ENCODE measurements around the gene NPBWR2. TPM values are rescaled to one million over a fixed set of nuclear protein-coding genes. Genes with fewer than 3 reads are reported as not detected.

NPBWR2 gene
- total RNA-seq, 1 donor from 2014 or later: not detected

- H3K9me3 Mint-ChIP-seq: no peaks in the 10 kb centered on the region
- no peak overlapping the region for H2AFZ ChIP-seq (replicated peaks)
- DNase-seq (ENCODE audit: low spot score): no peak
- peaks cover 7% of the 10 kb centered on the region for H3K4me1 ChIP-seq
- H4K20me1 ChIP-seq (ENCODE audit: low read depth): peaks cover 32% of the 10 kb centered on the region
- peaks cover 4% of the 10 kb centered on the region for H3F3A ChIP-seq (ENCODE audit: low read depth)
- peaks cover 20% of the 10 kb centered on the region for H3K4me1 Mint-ChIP-seq
- no peak overlapping the region for H3K27ac ChIP-seq
- H3K4me3 ChIP-seq: no peak overlapping the region
- H3K36me3 Mint-ChIP-seq: no peaks in the 10 kb centered on the region
- TF ChIP-seq EZH2 (IDR thresholded peaks at IDR 0.05): no peak
- TF ChIP-seq, protein P1, sequence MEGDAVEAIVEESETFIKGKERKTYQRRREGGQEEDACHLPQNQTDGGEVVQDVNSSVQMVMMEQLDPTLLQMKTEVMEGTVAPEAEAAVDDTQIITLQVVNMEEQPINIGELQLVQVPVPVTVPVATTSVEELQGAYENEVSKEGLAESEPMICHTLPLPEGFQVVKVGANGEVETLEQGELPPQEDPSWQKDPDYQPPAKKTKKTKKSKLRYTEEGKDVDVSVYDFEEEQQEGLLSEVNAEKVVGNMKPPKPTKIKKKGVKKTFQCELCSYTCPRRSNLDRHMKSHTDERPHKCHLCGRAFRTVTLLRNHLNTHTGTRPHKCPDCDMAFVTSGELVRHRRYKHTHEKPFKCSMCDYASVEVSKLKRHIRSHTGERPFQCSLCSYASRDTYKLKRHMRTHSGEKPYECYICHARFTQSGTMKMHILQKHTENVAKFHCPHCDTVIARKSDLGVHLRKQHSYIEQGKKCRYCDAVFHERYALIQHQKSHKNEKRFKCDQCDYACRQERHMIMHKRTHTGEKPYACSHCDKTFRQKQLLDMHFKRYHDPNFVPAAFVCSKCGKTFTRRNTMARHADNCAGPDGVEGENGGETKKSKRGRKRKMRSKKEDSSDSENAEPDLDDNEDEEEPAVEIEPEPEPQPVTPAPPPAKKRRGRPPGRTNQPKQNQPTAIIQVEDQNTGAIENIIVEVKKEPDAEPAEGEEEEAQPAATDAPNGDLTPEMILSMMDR (IDR thresholded peaks at IDR 0.05): no peak
- TF ChIP-seq EZH2phosphoT487 (IDR thresholded peaks at IDR 0.05): no peak
- no peak overlapping the region for H3K27ac Mint-ChIP-seq
- no peaks in the 10 kb centered on the region for H3K27me3 ChIP-seq
- H3K4me2 ChIP-seq: no peak overlapping the region
- peaks cover 8% of the 10 kb centered on the region for H3K79me2 ChIP-seq (ENCODE audit: low read depth)
- H3K36me3 ChIP-seq: no peaks in the 10 kb centered on the region
- no peak overlapping the region for H3K9ac ChIP-seq
- no peak overlapping the region for H3K4me3 Mint-ChIP-seq
- H3K27me3 Mint-ChIP-seq (ENCODE audit: insufficient read depth, low read depth): peaks cover 4% of the 10 kb centered on the region
- no peaks in the 10 kb centered on the region for H3K9me3 ChIP-seq (ENCODE audit: low read depth)
These were observed 38.8 kb downstream of the NPBWR2 start for GRCh38 chr20:64068386-64069208.

- DNase-seq (ENCODE audit: low spot score): no peak
- H3K9ac ChIP-seq: no peak overlapping the region
- no peak overlapping the region for H3K4me3 ChIP-seq
- peaks cover 20% of the 10 kb centered on the region for H3K4me1 Mint-ChIP-seq
- no peaks in the 10 kb centered on the region for H3K36me3 ChIP-seq
- no peaks in the 10 kb centered on the region for H3K9me3 ChIP-seq (ENCODE audit: low read depth)
- H3K36me3 Mint-ChIP-seq: no peaks in the 10 kb centered on the region
- H3K4me3 Mint-ChIP-seq: no peak overlapping the region
- H2AFZ ChIP-seq (replicated peaks): no peak overlapping the region
- peaks cover 9% of the 10 kb centered on the region for H3K79me2 ChIP-seq (ENCODE audit: low read depth)
- peaks cover 35% of the 10 kb centered on the region for H4K20me1 ChIP-seq (ENCODE audit: low read depth)
- H3K27ac ChIP-seq: no peak overlapping the region
- H3K4me1 ChIP-seq: peaks cover 7% of the 10 kb centered on the region
- H3K27me3 Mint-ChIP-seq (ENCODE audit: insufficient read depth, low read depth): peaks cover 4% of the 10 kb centered on the region
- no peak overlapping the region for H3K27ac Mint-ChIP-seq
- H3K27me3 ChIP-seq: no peaks in the 10 kb centered on the region
- no peaks in the 10 kb centered on the region for H3K9me3 Mint-ChIP-seq
- H3K4me2 ChIP-seq: no peak overlapping the region
- TF ChIP-seq EZH2 (IDR thresholded peaks at IDR 0.05) (no peak), EZH2phosphoT487 (IDR thresholded peaks at IDR 0.05) (no peak)
- TF ChIP-seq, protein P1 (IDR thresholded peaks at IDR 0.05): no peak
- peaks cover 4% of the 10 kb centered on the region for H3F3A ChIP-seq (ENCODE audit: low read depth)
These were observed 39.5 kb downstream of the NPBWR2 start for GRCh38 chr20:64067733-64068307.

DNA sequence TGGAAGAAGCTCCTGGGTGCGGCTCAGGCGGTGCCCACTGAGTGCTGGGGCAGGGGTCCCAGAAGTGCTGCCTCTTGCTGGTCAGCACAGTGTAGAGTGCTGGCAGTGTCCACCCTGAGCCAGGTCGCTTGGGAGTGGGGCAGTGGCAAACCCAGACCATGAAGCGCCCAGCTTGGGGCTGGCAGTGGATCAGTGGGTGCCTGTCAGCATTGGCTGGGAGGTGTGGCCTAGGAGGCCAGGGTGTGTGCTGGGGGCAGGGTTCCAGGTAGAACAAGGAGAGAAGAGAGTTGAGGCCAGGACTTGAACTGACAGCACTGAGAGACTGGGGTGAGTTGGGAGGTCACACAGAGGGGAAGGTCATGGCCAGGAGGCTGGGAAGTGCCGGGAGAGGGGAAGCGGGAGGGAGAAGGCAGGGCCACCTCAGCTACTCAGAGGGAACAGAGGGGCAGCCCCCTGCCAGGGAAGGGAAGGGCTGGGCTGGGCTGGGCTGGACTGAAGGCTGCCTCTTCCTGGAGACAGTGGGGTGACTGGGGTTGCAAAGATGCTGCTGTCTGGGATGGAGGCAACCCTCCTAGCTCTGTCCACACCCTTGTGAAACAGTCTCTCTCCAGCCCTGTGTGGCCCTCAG, 40.2 kb downstream of the NPBWR2 start:
- TF ChIP-seq, protein P1 (IDR thresholded peaks at IDR 0.05): no peak
- TF ChIP-seq EZH2phosphoT487 (IDR thresholded peaks at IDR 0.05): no peak
- TF ChIP-seq EZH2 (IDR thresholded peaks at IDR 0.05): no peak
- peaks cover 4% of the 10 kb centered on the region for H3K27me3 Mint-ChIP-seq (ENCODE audit: insufficient read depth, low read depth)
- peaks cover 9% of the 10 kb centered on the region for H3K79me2 ChIP-seq (ENCODE audit: low read depth)
- peaks cover 22% of the 10 kb centered on the region for H3K4me1 Mint-ChIP-seq
- no peaks in the 10 kb centered on the region for H3K36me3 Mint-ChIP-seq
- H3K27me3 ChIP-seq: no peaks in the 10 kb centered on the region
- H3F3A ChIP-seq (ENCODE audit: low read depth): peaks cover 4% of the 10 kb centered on the region
- H3K27ac Mint-ChIP-seq: peak overlapping the region; percentile 54
- no peaks in the 10 kb centered on the region for H3K9me3 Mint-ChIP-seq
- no peak for DNase-seq (ENCODE audit: low spot score)
- H3K9ac ChIP-seq: no peak overlapping the region
- no peak overlapping the region for H3K4me3 ChIP-seq
- peaks cover 35% of the 10 kb centered on the region for H4K20me1 ChIP-seq (ENCODE audit: low read depth)
- no peaks in the 10 kb centered on the region for H3K36me3 ChIP-seq
- H3K4me3 Mint-ChIP-seq: no peak overlapping the region
- no peak overlapping the region for H3K27ac ChIP-seq
- H2AFZ ChIP-seq (replicated peaks): no peak overlapping the region
- H3K4me1 ChIP-seq: peaks cover 7% of the 10 kb centered on the region
- H3K4me2 ChIP-seq: no peak overlapping the region
- no peaks in the 10 kb centered on the region for H3K9me3 ChIP-seq (ENCODE audit: low read depth)
